ENCODE results near the gene PTPRN2.

The PTPRN2 gene

GRCh38 chr7:158376146-158376838, 211.3 kb downstream of the PTPRN2 start:
- DNase-seq = peak; percentile 53

- no peak for DNase-seq
Measured at GRCh38 chr7:158375034-158375433, 212.6 kb downstream of the PTPRN2 start.

GRCh38 chr7:158374586-158374985, 213.0 kb downstream of the PTPRN2 start:
- DNase-seq = no peak

- no peak for DNase-seq
Measured at GRCh38 chr7:158374146-158374545, 213.5 kb downstream of the PTPRN2 start.

GRCh38 chr7:158373476-158374133, 214.0 kb downstream of the PTPRN2 start:
- DNase-seq = no peak

GRCh38 chr7:158372400-158373342, 215.0 kb downstream of the PTPRN2 start:
- DNase-seq = no peak

- no peak for DNase-seq
Measured at GRCh38 chr7:158371856-158372255, 215.8 kb downstream of the PTPRN2 start.

GRCh38 chr7:158369866-158370265, 217.8 kb downstream of the PTPRN2 start:
- DNase-seq = no peak

GRCh38 chr7:158369290-158369689, 218.3 kb downstream of the PTPRN2 start:
- no peak for DNase-seq

GRCh38 chr7:158368449-158368848, 219.2 kb downstream of the PTPRN2 start:
- no peak for DNase-seq

GRCh38 chr7:158367634-158367982, 220.0 kb downstream of the PTPRN2 start:
- DNase-seq = no peak

- no peak for DNase-seq
Measured at GRCh38 chr7:158366916-158367633, 220.5 kb downstream of the PTPRN2 start.

- no peak for DNase-seq
Measured at GRCh38 chr7:158366346-158366745, 221.3 kb downstream of the PTPRN2 start.

GRCh38 chr7:158365267-158365666, 222.4 kb downstream of the PTPRN2 start:
- no peak for DNase-seq

- DNase-seq = no peak
Measured at GRCh38 chr7:158364451-158364850, 223.2 kb downstream of the PTPRN2 start.

GRCh38 chr7:158362912-158363905, 224.4 kb downstream of the PTPRN2 start:
- DNase-seq = no peak

GRCh38 chr7:158362001-158362400, 225.6 kb downstream of the PTPRN2 start:
- DNase-seq = no peak

- no peak for DNase-seq
Measured at GRCh38 chr7:158361326-158361946, 226.2 kb downstream of the PTPRN2 start.

GRCh38 chr7:158358926-158359645, 228.5 kb downstream of the PTPRN2 start:
- DNase-seq = no peak
